IPS DF 4.7 (cell line): ENCODE data around the gene HMG20A.
"Not testable (repeated sequence)": the region's sequence is repeated elsewhere in the genome, so short reads cannot be mapped to it uniquely, and the experiment has no call there.

Source experiments
- DNase-seq: peaks from one replicate; pipeline ENCODE4 v3.0.0-alpha.2; 2013; ENCODE audit warnings: low spot score; ENCODE audit errors: extremely low read depth

HMG20A gene

GRCh38 chr15:77420610-77421369 lies at the start of gene HMG20A:
HMG20A (plus strand) TSS chr15:77420888; CDS start chr15:77458408, 37,520 bp downstream.
- no peak for DNase-seq

- no peak for DNase-seq
These were observed 48.7 kb upstream of the HMG20A start for GRCh38 chr15:77371850-77372563.

- DNase-seq: no peak
These were observed 47.2 kb upstream of the HMG20A start for GRCh38 chr15:77373441-77373840.

GRCh38 chr15:77375133-77375532 lies 45.6 kb upstream of the HMG20A start:
- DNase-seq: no peak

- DNase-seq: no peak
These were observed 43.9 kb upstream of the HMG20A start for GRCh38 chr15:77376770-77377169.

- no peak for DNase-seq
These were observed 40.7 kb upstream of the HMG20A start for GRCh38 chr15:77380033-77380432.

GRCh38 chr15:77384086-77384485 lies 36.6 kb upstream of the HMG20A start:
- no peak for DNase-seq

- no peak for DNase-seq
These were observed 35.9 kb upstream of the HMG20A start for GRCh38 chr15:77384589-77385359.

- no peak for DNase-seq
These were observed 34.1 kb upstream of the HMG20A start for GRCh38 chr15:77386626-77387025.

GRCh38 chr15:77387365-77388105 lies 33.2 kb upstream of the HMG20A start:
- no peak for DNase-seq

GRCh38 chr15:77391372-77391951 lies 29.2 kb upstream of the HMG20A start:
- DNase-seq: no peak

GRCh38 chr15:77392762-77393470 lies 27.8 kb upstream of the HMG20A start:
- no peak for DNase-seq

GRCh38 chr15:77393471-77393840 lies 27.2 kb upstream of the HMG20A start:
- DNase-seq: no peak

GRCh38 chr15:77395013-77395774 lies 25.5 kb upstream of the HMG20A start:
- DNase-seq: no peak

- no peak for DNase-seq
These were observed 24.0 kb upstream of the HMG20A start for GRCh38 chr15:77396692-77397091.

- DNase-seq: no peak
These were observed 21.8 kb upstream of the HMG20A start for GRCh38 chr15:77398927-77399326.

GRCh38 chr15:77400258-77400657 lies 20.4 kb upstream of the HMG20A start:
- DNase-seq: no peak

GRCh38 chr15:77402740-77403379 lies 17.8 kb upstream of the HMG20A start:
- DNase-seq: no peak

- DNase-seq: not testable (repeated sequence)
These were observed 14.4 kb upstream of the HMG20A start for GRCh38 chr15:77406173-77406759.
